Measurements from ENCODE around the gene ZCCHC7.

Gene ZCCHC7

GRCh38 chr9:37342493-37342892 lies 222.1 kb downstream of the ZCCHC7 start:
- Histone ChIP-seq H3K36me3 (no peaks in the 10 kb centered on the region), H3K9me3 (ENCODE audit: severe bottlenecking) (no peaks in the 10 kb centered on the region), H3K27me3 (ENCODE audit: insufficient read depth, low read depth, severe bottlenecking) (no peaks in the 10 kb centered on the region), H3K27ac (no peak overlapping the region), H3K4me3 (ENCODE audit: low read depth, low read length) (no peak overlapping the region)
- TF ChIP-seq CTCF (IDR thresholded peaks at IDR 0.05; ENCODE audit: low read depth, low read length), result no peak
- DNase-seq, result no peak

GRCh38 chr9:37342895-37343294 lies 222.5 kb downstream of the ZCCHC7 start:
- Histone ChIP-seq H3K27me3 (ENCODE audit: insufficient read depth, low read depth, severe bottlenecking) (no peaks in the 10 kb centered on the region), H3K36me3 (no peaks in the 10 kb centered on the region), H3K4me3 (ENCODE audit: low read depth, low read length) (no peak overlapping the region), H3K27ac (no peak overlapping the region), H3K9me3 (ENCODE audit: severe bottlenecking) (no peaks in the 10 kb centered on the region)
- DNase-seq, result no peak
- no peak for TF ChIP-seq CTCF (IDR thresholded peaks at IDR 0.05; ENCODE audit: low read depth, low read length)

- no peak for TF ChIP-seq CTCF (IDR thresholded peaks at IDR 0.05; ENCODE audit: low read depth, low read length)
- Histone ChIP-seq H3K4me3 (ENCODE audit: low read depth, low read length) (no peak overlapping the region), H3K27ac (no peak overlapping the region), H3K27me3 (ENCODE audit: insufficient read depth, low read depth, severe bottlenecking) (no peaks in the 10 kb centered on the region), H3K9me3 (ENCODE audit: severe bottlenecking) (no peaks in the 10 kb centered on the region), H3K36me3 (no peaks in the 10 kb centered on the region)
- no peak for DNase-seq
Measured at GRCh38 chr9:37343724-37344123, 223.3 kb downstream of the ZCCHC7 start.

GRCh38 chr9:37345038-37345437 lies 224.7 kb downstream of the ZCCHC7 start:
- Histone ChIP-seq H3K9me3 (ENCODE audit: severe bottlenecking) (no peaks in the 10 kb centered on the region), H3K27ac (no peak overlapping the region), H3K27me3 (ENCODE audit: insufficient read depth, low read depth, severe bottlenecking) (no peaks in the 10 kb centered on the region), H3K4me3 (ENCODE audit: low read depth, low read length) (no peak overlapping the region), H3K36me3 (no peaks in the 10 kb centered on the region)
- no peak for DNase-seq
- TF ChIP-seq CTCF (IDR thresholded peaks at IDR 0.05; ENCODE audit: low read depth, low read length), result no peak

- no peaks in the 10 kb centered on the region; the same call in 1 of the 2 replicates for H3K36me3 ChIP-seq
Measured at GRCh38 chr9:37348917-37349316, 228.5 kb downstream of the ZCCHC7 start.

More at GRCh38 chr9:37348917-37349316, 228.5 kb downstream of the ZCCHC7 start:
- no peak for TF ChIP-seq CTCF (IDR thresholded peaks at IDR 0.05; ENCODE audit: low read depth, low read length)
- DNase-seq, result no peak
- Histone ChIP-seq H3K9me3 (ENCODE audit: severe bottlenecking) (no peaks in the 10 kb centered on the region), H3K4me3 (ENCODE audit: low read depth, low read length) (no peak overlapping the region), H3K27ac (no peak overlapping the region), H3K27me3 (ENCODE audit: insufficient read depth, low read depth, severe bottlenecking) (no peaks in the 10 kb centered on the region)
